Testis (tissue), 3 donors: ENCODE data around the gene WWC1. TPM values are rescaled to one million over a fixed set of nuclear protein-coding genes. Genes with fewer than 3 reads are reported as not detected.

Source experiments
- DNase-seq: peaks from one replicate; pipeline ENCODE4 v3.0.0-alpha.2; 2019
- H3K27ac ChIP-seq, 2 donors: fragments of 200-600 bp; sonication (generic); one replicate each; pipeline ENCODE4 v1.5.1; 2019
- H3K27me3 ChIP-seq: fragments of 200-600 bp; sonication (generic); one replicate; pipeline ENCODE4 v1.5.1; 2019
- H3K36me3 ChIP-seq: fragments of 200-600 bp; sonication (generic); one replicate; pipeline ENCODE4 v1.5.1; 2017; ENCODE audit warnings: low read depth; ENCODE audit errors: missing control alignments
- H3K4me1 ChIP-seq: fragments of 200-600 bp; sonication (generic); one replicate; pipeline ENCODE4 v1.5.1; 2019
- H3K4me3 ChIP-seq, 2 donors: fragments of 200-600 bp; sonication (generic); one replicate each; pipeline ENCODE4 v1.5.1; 2017 to 2019
- H3K9me3 ChIP-seq: fragments of 200-600 bp; sonication (generic); one replicate; pipeline ENCODE4 v1.5.1; 2017
- CTCF ChIP-seq, 3 experiments: fragments of 450-650 bp in 2 of 3; fragments of 200-600 bp in 1 of 3; sonication (generic) in 1 of 3; IDR thresholded peaks; one replicate each; pipeline ENCODE4 v1.5.1; 2016 to 2019; ENCODE audit warnings: antibody characterized with exemption in 3 of 3, mild to moderate bottlenecking in 2 of 3, moderate library complexity in 1 of 3
- POLR2A ChIP-seq: fragments of 450-650 bp; IDR thresholded peaks from one replicate; pipeline ENCODE4 v1.6.1; 2017; ENCODE audit warnings: antibody characterized with exemption, mild to moderate bottlenecking, moderate library complexity
- WGBS, 2 donors: methylation state at CpG; one replicate each; pipeline ENCODE4 v1.1.5; 2018; 5-methylcytosine and 5-hydroxymethylcytosine counted together
- intact Hi-C: fragments of 100-400 bp; cut with DNase I; formaldehyde crosslinking; loops from one replicate; pipeline ENCODE4 v1.15.1; 2023; ENCODE audit warnings: low total_unique reads
- polyA plus RNA-seq: library from polyadenylated mRNA; stranded (reverse); fragments of 350-450 nt; fragmentation: Illumina TruSeq; extraction: RNeasy Lipid Tissue Mini Kit (QIAGEN cat#74804); gene quantifications from one replicate; pipeline ENCODE4 v1.2.3, GENCODE V29; 2014; ENCODE audit warnings: low read depth, low replicate concordance; ENCODE audit not compliant: insufficient read depth
- total RNA-seq, 2 donors: library from RNA; depleted of rRNA; stranded (reverse); fragments of >200 nt; gene quantifications; one replicate each; pipeline ENCODE4 v1.2.3, GENCODE V29; 2016

WWC1 gene
- total and polyA plus RNA-seq, 3 donors from 2014 or later, result 3.7 to 6.0 (median 5.6) TPM

- no peaks in the 10 kb centered on the region for H3K36me3 ChIP-seq
- H3K27me3 ChIP-seq, result no peaks in the 10 kb centered on the region
- no peak overlapping the region for H3K4me3 ChIP-seq
- H3K4me1 ChIP-seq, result no peaks in the 10 kb centered on the region
- H3K9me3 ChIP-seq, result no peaks in the 10 kb centered on the region
- DNase-seq, result no peak
- 67 to 86% methylated on average over 3 of the region's 3 CpGs for WGBS, 2 donors
- no peak overlapping the region for H3K27ac ChIP-seq
- TF ChIP-seq POLR2A, result no peak
- TF ChIP-seq CTCF (IDR thresholded peaks at IDR 0.05), result no peak
- intact Hi-C loops, result no loop called here
Observed at GRCh38 chr5:168413062-168413461, 121.6 kb downstream of the WWC1 start.

- no peaks in the 10 kb centered on the region for H3K4me1 ChIP-seq
- H3K9me3 ChIP-seq, result no peaks in the 10 kb centered on the region
- intact Hi-C loops, result no loop called here
- no peak for DNase-seq
- H3K27ac ChIP-seq, result no peak overlapping the region
- H3K4me3 ChIP-seq, result no peak overlapping the region
- WGBS, 2 donors, result 94 to 98% methylated on average over 3 of the region's 3 CpGs
- H3K36me3 ChIP-seq, result no peaks in the 10 kb centered on the region
- no peaks in the 10 kb centered on the region for H3K27me3 ChIP-seq
- no peak for TF ChIP-seq CTCF (IDR thresholded peaks at IDR 0.05)
- TF ChIP-seq POLR2A, result no peak
Observed at GRCh38 chr5:168413596-168413995, 122.2 kb downstream of the WWC1 start.

- H3K27ac ChIP-seq, result no peak overlapping the region
- H3K9me3 ChIP-seq, result no peaks in the 10 kb centered on the region
- H3K4me1 ChIP-seq, result no peaks in the 10 kb centered on the region
- TF ChIP-seq CTCF (IDR thresholded peaks at IDR 0.05) (no peak), POLR2A (no peak)
- intact Hi-C loops, result no loop called here
- DNase-seq, result no peak
- no peaks in the 10 kb centered on the region for H3K36me3 ChIP-seq
- no peak overlapping the region for H3K4me3 ChIP-seq
- H3K27me3 ChIP-seq, result no peaks in the 10 kb centered on the region
- WGBS, 2 donors, result 80 to 91% methylated on average over 4 of the region's 4 CpGs
Observed at GRCh38 chr5:168415401-168415800, 124.0 kb downstream of the WWC1 start.

- H3K4me3 ChIP-seq, result no peak overlapping the region
- WGBS, 2 donors, result 89 to 91% methylated on average over 5 to 6 of the region's 6 CpGs
- no peaks in the 10 kb centered on the region for H3K36me3 ChIP-seq
- H3K27me3 ChIP-seq, result no peaks in the 10 kb centered on the region
- H3K9me3 ChIP-seq, result no peaks in the 10 kb centered on the region
- no peaks in the 10 kb centered on the region for H3K4me1 ChIP-seq
- no peak overlapping the region for H3K27ac ChIP-seq
- DNase-seq, result no peak
- TF ChIP-seq CTCF (IDR thresholded peaks at IDR 0.05) (no peak), POLR2A (no peak)
- intact Hi-C loops, result no loop called here
Observed at GRCh38 chr5:168415971-168416370, 124.5 kb downstream of the WWC1 start.

- WGBS, 2 donors, result 86 to 89% methylated on average over 10 of the region's 10 CpGs
Observed at GRCh38 chr5:168417731-168418429, 126.4 kb downstream of the WWC1 start.

More at GRCh38 chr5:168417731-168418429, 126.4 kb downstream of the WWC1 start:
- Histone ChIP-seq H3K27ac (no peak overlapping the region), H3K4me1 (no peaks in the 10 kb centered on the region), H3K27me3 (no peaks in the 10 kb centered on the region), H3K4me3 (no peak overlapping the region), H3K36me3 (no peaks in the 10 kb centered on the region), H3K9me3 (no peaks in the 10 kb centered on the region)
- no peak for DNase-seq
- intact Hi-C loops, result no loop called here
- TF ChIP-seq POLR2A, result no peak
- TF ChIP-seq CTCF (IDR thresholded peaks at IDR 0.05), result no peak
